GM12873 (cell line): ENCODE data around the gene SSC5D.

Experiments
- CTCF ChIP-seq: IDR thresholded peaks from 2 replicates; pipeline ENCODE4 v1.5.1; 2012; ENCODE audit warnings: low read depth, mild to moderate bottlenecking, moderate library complexity, low read length, control low read depth; ENCODE audit not compliant: insufficient read depth; ENCODE audit errors: missing control alignments

Gene SSC5D

DNA sequence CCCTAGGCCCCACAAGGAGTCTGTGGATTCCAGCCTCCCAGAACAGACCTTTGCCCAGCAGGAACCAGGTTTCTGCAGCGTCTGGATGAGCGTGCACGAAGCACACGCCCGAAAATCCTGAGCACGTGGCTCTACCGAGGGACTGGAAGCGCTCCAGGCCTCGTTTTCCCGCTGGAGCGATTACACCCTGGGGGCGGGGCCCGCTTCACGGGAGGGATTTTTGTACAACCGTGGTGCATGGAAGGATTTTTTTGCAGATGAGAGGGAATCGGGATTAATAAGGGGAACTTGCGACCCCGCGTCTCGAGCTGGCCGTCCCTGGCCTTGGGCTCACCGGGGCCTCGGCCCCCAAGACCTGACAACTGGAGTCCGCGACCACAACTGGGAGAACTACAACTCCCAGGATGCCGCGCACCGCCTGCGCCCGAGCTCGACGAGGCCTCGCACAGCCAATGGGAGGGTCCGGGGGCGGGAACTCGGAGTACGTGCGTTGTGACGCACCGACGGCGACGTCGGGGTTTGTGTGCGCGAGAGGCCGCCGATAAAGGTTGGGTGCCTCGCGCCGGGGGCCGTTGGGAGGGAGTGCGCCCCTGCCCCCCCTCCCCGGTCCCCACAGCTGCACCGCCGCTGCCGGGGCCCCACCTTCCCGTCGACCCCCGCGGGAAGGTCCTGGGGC lies 12.0 kb upstream of the SSC5D start, which contains the start of gene ZNF628:
TSS of gene ZNF628 (plus strand) at position 518 of the 676 bp plus-strand sequence. CDS start 3,294 bp downstream, outside the sequence.
- TF ChIP-seq CTCF = no peak

- TF ChIP-seq CTCF = no peak
These were observed 10.3 kb upstream of the SSC5D start for GRCh38 chr19:55477905-55478304.

DNA sequence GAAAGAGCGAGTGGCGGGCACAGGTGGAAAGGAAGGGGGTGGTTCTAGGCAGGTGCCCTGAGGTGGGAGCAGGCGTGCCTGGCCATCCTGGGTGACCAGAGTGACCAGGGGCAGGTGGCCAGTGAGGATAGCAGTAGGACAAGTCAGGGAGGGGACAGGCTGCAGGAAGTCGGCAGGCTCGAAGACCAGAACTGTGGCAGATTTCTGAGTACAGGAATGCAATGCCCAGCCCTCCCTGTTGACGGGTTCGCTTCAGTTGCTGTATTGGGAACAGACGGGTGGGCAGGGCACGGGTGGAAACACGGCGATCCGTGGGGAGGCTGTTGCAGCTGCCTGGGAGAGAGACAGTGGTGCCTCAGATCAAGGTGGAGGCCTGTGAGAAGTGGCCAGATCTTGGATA lies 9.9 kb upstream of the SSC5D start:
- no peak for TF ChIP-seq CTCF

DNA sequence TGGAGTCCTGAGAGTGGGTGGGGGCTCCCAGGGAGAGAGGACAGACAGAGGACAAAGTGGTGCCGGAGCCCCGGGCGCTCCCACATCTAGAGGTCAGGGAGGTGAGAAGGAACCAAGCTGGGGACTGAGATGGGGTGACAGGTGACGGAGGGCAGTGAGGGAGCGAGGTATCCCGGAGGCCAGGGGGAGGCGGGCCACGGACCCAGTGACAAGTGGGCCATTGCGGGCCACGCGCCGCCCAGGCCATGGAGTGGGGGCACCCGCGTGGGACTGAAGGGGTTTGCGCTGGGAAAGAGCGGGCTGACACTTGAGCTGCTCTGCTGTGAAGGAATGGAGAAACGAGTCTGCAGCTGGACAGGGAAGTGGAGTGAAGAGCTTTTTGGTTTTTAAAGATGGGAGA lies 9.2 kb upstream of the SSC5D start:
- no peak for TF ChIP-seq CTCF

DNA sequence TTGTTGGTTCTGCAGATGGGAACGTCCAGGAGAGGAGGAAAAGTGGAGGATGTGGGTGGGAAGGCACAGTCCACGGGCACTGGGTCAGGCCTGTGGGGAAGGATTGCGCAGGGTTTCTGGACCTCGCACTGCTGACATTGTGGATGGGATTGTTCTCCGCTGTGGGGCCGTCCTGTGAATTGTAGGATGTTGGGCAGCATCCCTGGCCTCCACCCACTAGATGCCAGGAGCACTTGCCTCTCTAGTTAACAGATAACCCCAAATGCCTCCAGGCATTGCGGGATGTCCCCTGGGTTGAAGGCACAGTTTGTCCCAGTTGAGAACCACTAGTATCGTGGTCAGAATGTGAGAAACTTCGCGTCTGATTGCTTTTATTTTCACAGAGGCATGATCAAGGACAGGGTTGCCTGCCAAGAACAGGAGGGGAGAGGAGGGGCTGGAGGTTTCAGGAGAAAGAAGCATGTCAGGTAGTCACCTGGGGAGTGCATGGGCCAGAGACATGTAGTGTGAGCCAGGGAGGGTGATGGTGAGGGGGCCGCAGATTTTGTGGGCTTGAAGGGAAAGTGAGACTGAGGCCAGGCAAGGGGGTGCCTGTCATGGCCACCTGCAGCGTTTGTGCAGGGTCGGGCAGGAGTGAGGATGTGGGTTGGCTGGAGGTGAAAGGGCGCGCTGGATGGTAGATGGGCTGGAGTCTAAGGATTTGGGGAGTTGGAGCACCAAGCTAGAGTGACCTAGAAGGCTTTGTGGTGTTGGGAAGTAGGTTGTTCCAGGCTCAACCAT lies 8.6 kb upstream of the SSC5D start:
- no peak for TF ChIP-seq CTCF

GRCh38 chr19:55481148-55481793 lies 7.0 kb upstream of the SSC5D start:
- no peak for TF ChIP-seq CTCF

DNA sequence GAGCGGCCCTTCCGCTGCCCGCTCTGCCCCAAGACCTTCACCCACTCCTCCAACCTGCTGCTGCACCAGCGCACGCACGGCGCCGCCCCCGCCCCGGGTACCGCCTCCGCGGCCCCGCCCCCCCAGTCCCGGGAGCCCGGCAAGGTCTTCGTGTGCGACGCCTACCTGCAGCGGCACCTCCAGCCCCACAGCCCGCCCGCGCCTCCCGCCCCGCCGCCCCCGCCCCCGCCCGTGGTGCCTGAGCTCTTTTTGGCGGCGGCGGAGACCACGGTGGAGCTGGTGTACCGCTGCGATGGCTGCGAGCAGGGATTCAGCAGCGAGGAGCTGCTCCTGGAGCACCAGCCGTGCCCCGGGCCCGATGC lies 6.5 kb upstream of the SSC5D start:
- no peak for TF ChIP-seq CTCF
